Calu3 (cell line): ENCODE results near the gene KRTAP9-1. TPM values are rescaled to one million over a fixed set of nuclear protein-coding genes. Genes with fewer than 3 reads are reported as not detected.

Experiments
- BruUV-seq: library from RNA; stranded (reverse); fragments of 400-500 nt; replicated peaks from 2 replicates; lab custom pipeline; 2021; lab: Mats Ljungman, UMichigan
- CTCF ChIA-PET: fragments of 300-600 bp; sonication (Branson Sonifier 250); formaldehyde crosslinking; loops from one replicate; lab custom pipeline; 2022; ENCODE audit warnings: antibody characterized with exemption; lab: Charles Lee
- DNase-seq: peaks from one replicate; pipeline ENCODE4 v3.0.0; 2022
- H3K27ac Mint-ChIP-seq: one replicate; pipeline ENCODE4 v1.8.0; 2022; ENCODE audit warnings: mixed read lengths; ENCODE audit not compliant: unreplicated experiment
- H3K27me3 Mint-ChIP-seq: one replicate; pipeline ENCODE4 v1.8.0; 2022; ENCODE audit warnings: mixed read lengths; ENCODE audit not compliant: unreplicated experiment
- H3K36me3 Mint-ChIP-seq: one replicate; pipeline ENCODE4 v1.8.0; 2022; ENCODE audit warnings: mild to moderate bottlenecking, moderate library complexity, mixed read lengths; ENCODE audit not compliant: insufficient read depth, unreplicated experiment
- H3K4me1 Mint-ChIP-seq: one replicate; pipeline ENCODE4 v1.8.0; 2022; ENCODE audit warnings: mild to moderate bottlenecking, low read depth, mixed read lengths; ENCODE audit not compliant: unreplicated experiment
- H3K4me3 Mint-ChIP-seq: one replicate; pipeline ENCODE4 v1.8.0; 2022; ENCODE audit warnings: mild to moderate bottlenecking, low read depth, moderate library complexity, mixed read lengths; ENCODE audit not compliant: unreplicated experiment
- H3K9me3 Mint-ChIP-seq: one replicate; pipeline ENCODE4 v1.8.0; 2022; ENCODE audit warnings: low read depth, mixed read lengths; ENCODE audit not compliant: unreplicated experiment
- CTCF ChIP-seq: fragments of 200-600 bp; IDR thresholded peaks from one replicate; pipeline ENCODE4 v1.8.0; 2022; ENCODE audit warnings: antibody characterized with exemption; ENCODE audit not compliant: unreplicated experiment
- intact Hi-C: fragments of 100-400 bp; cut with micrococcal nuclease; formaldehyde crosslinking; loops from one replicate; pipeline ENCODE4 v1.10.0; 2022; ENCODE audit not compliant: unreplicated experiment
- total RNA-seq: library from RNA; stranded (reverse); gene quantifications from 2 replicates; pipeline ENCODE4 v1.2.3, GENCODE V29; 2022

Gene KRTAP9-1
- total RNA-seq, 1 experiment from 2014 or later: not detected

- BruUV-seq: no TSS peak
- TF ChIP-seq CTCF: no peak
- intact Hi-C loops: no loop called here
- Mint-ChIP-seq H3K36me3 (no peaks in the 10 kb centered on the region), H3K4me1 (peaks cover 22% of the 10 kb centered on the region), H3K4me3 (no peak within 1 kb of the TSS), H3K27ac (no peak within 1 kb of the TSS), H3K27me3 (no peaks in the 10 kb centered on the region), H3K9me3 (no peaks in the 10 kb centered on the region)
- no peak for DNase-seq
- CTCF ChIA-PET: no interaction called here
These were observed 5.2 kb upstream of the KRTAP9-1 start, which contains the start of gene KRTAP4-1 for GRCh38 chr17:41184480-41184961. Gene KRTAP4-1, minus strand, starts transcription at chr17:41184911. Its CDS starts 57 bp downstream, at chr17:41184854.

GRCh38 chr17:41185001-41185400 is 4.7 kb upstream of the KRTAP9-1 start:
- no peak for TF ChIP-seq CTCF
- H3K4me1 Mint-ChIP-seq: peaks cover 18% of the 10 kb centered on the region
- H3K4me3 Mint-ChIP-seq: no peak overlapping the region
- no peak overlapping the region for H3K27ac Mint-ChIP-seq
- peaks cover 2% of the 10 kb centered on the region for H3K27me3 Mint-ChIP-seq
- no TSS peak for BruUV-seq
- no peaks in the 10 kb centered on the region for H3K9me3 Mint-ChIP-seq
- H3K36me3 Mint-ChIP-seq: no peaks in the 10 kb centered on the region
- DNase-seq: no peak
- intact Hi-C loops: no loop called here
- CTCF ChIA-PET: interaction anchor here (1.1 kb wide), 1 partner anchor 29 kb away, joined by 4 read pairs; no protein-coding TSS in a partner anchor

- intact Hi-C loops: no loop called here
- no peaks in the 10 kb centered on the region for H3K36me3 Mint-ChIP-seq
- no peak for DNase-seq
- no peaks in the 10 kb centered on the region for H3K9me3 Mint-ChIP-seq
- no peak overlapping the region for H3K27ac Mint-ChIP-seq
- CTCF ChIA-PET: no interaction called here
- H3K4me3 Mint-ChIP-seq: no peak overlapping the region
- BruUV-seq: no TSS peak
- H3K27me3 Mint-ChIP-seq: peaks cover 10% of the 10 kb centered on the region
- H3K4me1 Mint-ChIP-seq: peaks cover 18% of the 10 kb centered on the region
- no peak for TF ChIP-seq CTCF
These were observed 2.8 kb upstream of the KRTAP9-1 start for GRCh38 chr17:41186872-41187271.

GRCh38 chr17:41190328-41190727 is 641 bp downstream of the KRTAP9-1 start:
- no peak for TF ChIP-seq CTCF
- no peak for DNase-seq
- intact Hi-C loops: no loop called here
- H3K4me1 Mint-ChIP-seq: no peaks in the 10 kb centered on the region
- no peaks in the 10 kb centered on the region for H3K9me3 Mint-ChIP-seq
- H3K27me3 Mint-ChIP-seq: peaks cover 10% of the 10 kb centered on the region
- no peak overlapping the region for H3K27ac Mint-ChIP-seq
- H3K4me3 Mint-ChIP-seq: no peak overlapping the region
- no TSS peak for BruUV-seq
- H3K36me3 Mint-ChIP-seq: no peaks in the 10 kb centered on the region
- CTCF ChIA-PET: no interaction called here
